Amniotic epithelial cell (primary cell): ENCODE measurements around the gene TSPAN5.

Experiments
- DNase-seq: peaks from one replicate; pipeline ENCODE4 v3.0.0-alpha.2; 2010; ENCODE audit warnings: low read depth

Gene TSPAN5

GRCh38 chr4:98643755-98644154, 14.7 kb downstream of the TSPAN5 start:
- DNase-seq = no peak

GRCh38 chr4:98642991-98643426, 15.4 kb downstream of the TSPAN5 start:
- peak; percentile 79 for DNase-seq

- DNase-seq = no peak
Measured at GRCh38 chr4:98641906-98642668, 16.3 kb downstream of the TSPAN5 start.

- DNase-seq = no peak
Measured at GRCh38 chr4:98641376-98641775, 17.0 kb downstream of the TSPAN5 start.

GRCh38 chr4:98639523-98639922, 18.9 kb downstream of the TSPAN5 start:
- DNase-seq = no peak

GRCh38 chr4:98639108-98639507, 19.3 kb downstream of the TSPAN5 start:
- no peak for DNase-seq

GRCh38 chr4:98638661-98639060, 19.8 kb downstream of the TSPAN5 start:
- no peak for DNase-seq

- no peak for DNase-seq
Measured at GRCh38 chr4:98634061-98634460, 24.4 kb downstream of the TSPAN5 start.

- no peak for DNase-seq
Measured at GRCh38 chr4:98633159-98633558, 25.3 kb downstream of the TSPAN5 start.

GRCh38 chr4:98632258-98632657, 26.2 kb downstream of the TSPAN5 start:
- DNase-seq = no peak

GRCh38 chr4:98631506-98631905, 26.9 kb downstream of the TSPAN5 start:
- no peak for DNase-seq

GRCh38 chr4:98630737-98631454, 27.5 kb downstream of the TSPAN5 start:
- peak; percentile 85 for DNase-seq

GRCh38 chr4:98627531-98628257, 30.7 kb downstream of the TSPAN5 start:
- peak; percentile 89 for DNase-seq

GRCh38 chr4:98626350-98626749, 32.1 kb downstream of the TSPAN5 start:
- peak; percentile 95 for DNase-seq

GRCh38 chr4:98625920-98626319, 32.5 kb downstream of the TSPAN5 start:
- DNase-seq = no peak

- no peak for DNase-seq
Measured at GRCh38 chr4:98625399-98625798, 33.0 kb downstream of the TSPAN5 start.

GRCh38 chr4:98624642-98625041, 33.8 kb downstream of the TSPAN5 start:
- DNase-seq = no peak

- no peak for DNase-seq
Measured at GRCh38 chr4:98624144-98624543, 34.3 kb downstream of the TSPAN5 start.

- DNase-seq = no peak
Measured at GRCh38 chr4:98623126-98623802, 35.1 kb downstream of the TSPAN5 start.

- DNase-seq = no peak
Measured at GRCh38 chr4:98620087-98620784, 38.2 kb downstream of the TSPAN5 start.

- DNase-seq = no peak
Measured at GRCh38 chr4:98619180-98619579, 39.2 kb downstream of the TSPAN5 start.

GRCh38 chr4:98618680-98619079, 39.7 kb downstream of the TSPAN5 start:
- no peak for DNase-seq
